ENCODE measurements around the gene MYL11.

- TF ChIP-seq POLR2A (IDR thresholded peaks at IDR 0.05; ENCODE audit: low read length) (no peak), HDAC2 (IDR thresholded peaks at IDR 0.05) (no peak), CHD2 (IDR thresholded peaks at IDR 0.05; ENCODE audit: low read length, partially characterized antibody) (no peak), NFE2L2 (conservative IDR thresholded peaks at IDR 0.05; ENCODE audit: low read length) (no peak), CTCF (IDR thresholded peaks at IDR 0.05) (no peak), MYC (IDR thresholded peaks at IDR 0.05; ENCODE audit: borderline replicate concordance, low read length) (no peak), E2F6 (IDR thresholded peaks at IDR 0.05; ENCODE audit: borderline replicate concordance, low read depth) (no peak), ZSCAN20 (CRISPR knock-in tag; IDR thresholded peaks at IDR 0.05) (no peak)
Measured at GRCh38 chr16:30368122-30368791, 6.3 kb upstream of the MYL11 start.
